H1 (cell line): ENCODE results near the gene UVRAG. TPM values are rescaled to one million over a fixed set of nuclear protein-coding genes. Genes with fewer than 3 reads are reported as not detected.

Experiments
- CTCF ChIA-PET: fragments of 300-600 bp; sonication (Branson Sonifier 250); formaldehyde crosslinking; loops from one replicate; lab custom pipeline; 2021; ENCODE audit not compliant: partially characterized antibody; lab: Charles Lee
- POLR2A ChIA-PET: fragments of 300-600 bp; sonication (Branson Sonifier 250); formaldehyde crosslinking; loops from one replicate; lab custom pipeline; 2021; ENCODE audit warnings: inconsistent platforms; ENCODE audit not compliant: partially characterized antibody; lab: Charles Lee
- DNase-seq, 2 experiments: peaks; one replicate each; pipeline versions ENCODE4 v3.0.0 to v3.0.0-alpha.2; 2010 to 2022; ENCODE audit warnings: low spot score in 2 of 2, low read depth in 1 of 2, mixed read lengths in 1 of 2
- FAIRE-seq: peaks from 2 replicates; lab custom pipeline; 2011; peaks lifted over from hg19 to GRCh38; lab: Jason Lieb, UNC
- H2AFZ ChIP-seq: 2 replicates; pipeline ENCODE4 v1.8.1; 2012; ENCODE audit warnings: low read length, inconsistent platforms
- H2AK5ac ChIP-seq: 2 replicates; pipeline ENCODE4 v1.6.1; 2013; ENCODE audit warnings: low read depth, low read length
- H2BK120ac ChIP-seq: replicated peaks from 2 replicates; pipeline ENCODE3; 2013; ENCODE audit warnings: low read depth, low read length, inconsistent platforms
- H2BK12ac ChIP-seq: 2 replicates; pipeline ENCODE4 v1.6.1; 2013; ENCODE audit warnings: low read depth, low read length
- H2BK15ac ChIP-seq: 2 replicates; pipeline ENCODE4 v1.6.1; 2013; ENCODE audit warnings: low read length
- H2BK20ac ChIP-seq: 2 replicates; pipeline ENCODE4 v1.6.1; 2013; ENCODE audit warnings: low read length
- H2BK5ac ChIP-seq: 2 replicates; pipeline ENCODE4 v1.6.1; 2013; ENCODE audit warnings: low read depth, low read length
- H3K14ac ChIP-seq: 2 replicates; pipeline ENCODE4 v1.6.1; 2013; ENCODE audit warnings: inconsistent platforms; ENCODE audit not compliant: insufficient read length
- H3K18ac ChIP-seq: 2 replicates; pipeline ENCODE4 v1.6.1; 2013; ENCODE audit warnings: low read length; ENCODE audit errors: extremely low read depth
- H3K23ac ChIP-seq: 2 replicates; pipeline ENCODE4 v1.6.1; 2013; ENCODE audit warnings: inconsistent platforms; ENCODE audit not compliant: insufficient read length
- H3K23me2 ChIP-seq: 2 replicates; pipeline ENCODE4 v1.6.1; 2013; ENCODE audit warnings: low read depth, low read length
- H3K27ac ChIP-seq: 2 replicates; pipeline ENCODE4 v1.6.1; 2011; ENCODE audit warnings: low read depth, low read length, inconsistent platforms
- H3K27me3 ChIP-seq, 4 experiments: replicated peaks in 1 of 4; 1 replicate in 1 of 4; 2 replicates in 3 of 4; pipeline versions ENCODE4 v1.6.1 to v1.8.1; 2011 to 2013; ENCODE audit warnings: low read length in 3 of 4, mild to moderate bottlenecking in 3 of 4, inconsistent platforms in 2 of 4, mixed read lengths in 2 of 4, moderate library complexity in 1 of 4; ENCODE audit not compliant: control insufficient read depth in 3 of 4, insufficient read depth in 3 of 4; ENCODE audit errors: extremely low read depth in 1 of 4
- H3K36me3 ChIP-seq, 4 experiments: 2 replicates each; pipeline versions ENCODE4 v1.6.1 to v1.8.1; 2011 to 2013; ENCODE audit warnings: mild to moderate bottlenecking in 4 of 4, low read length in 3 of 4, moderate library complexity in 2 of 4, control low read depth in 1 of 4, inconsistent platforms in 1 of 4; ENCODE audit not compliant: insufficient read depth in 4 of 4, control insufficient read depth in 2 of 4
- H3K4ac ChIP-seq: replicated peaks from 2 replicates; pipeline ENCODE3; 2013; ENCODE audit warnings: low read length, low read depth, mixed read lengths, inconsistent platforms; ENCODE audit not compliant: insufficient read length
- H3K4me1 ChIP-seq, 4 experiments: replicated peaks in 1 of 4; 1 replicate in 1 of 4; 2 replicates in 3 of 4; pipeline versions ENCODE4 v1.6.1 to v1.8.1; 2011 to 2013; ENCODE audit warnings: low read length in 3 of 4, inconsistent platforms in 2 of 4, mixed read lengths in 1 of 4; ENCODE audit not compliant: insufficient read depth in 4 of 4, control insufficient read depth in 3 of 4
- H3K4me2 ChIP-seq, 2 experiments: 2 replicates each; pipeline versions ENCODE4 v1.6.1 to v1.8.1; 2011 to 2013; ENCODE audit warnings: low read depth in 2 of 2, low read length in 2 of 2, control low read depth in 1 of 2, inconsistent platforms in 1 of 2, mild to moderate bottlenecking in 1 of 2; ENCODE audit not compliant: insufficient read depth in 1 of 2
- H3K4me3 ChIP-seq, 4 experiments: fragments of 200-600, 300-600 bp in 1 of 4; sonication (generic), shearing (Covaris generic), sonication (Bioruptor Twin) in 1 of 4; 2 replicates each; pipeline versions ENCODE4 v1.5.1 to v1.8.1; 2011 to 2016; ENCODE audit warnings: low read length in 4 of 4, low read depth in 3 of 4, control low read depth in 2 of 4, inconsistent platforms in 2 of 4, mild to moderate bottlenecking in 2 of 4, mixed read lengths in 1 of 4, moderate library complexity in 1 of 4; ENCODE audit not compliant: insufficient read depth in 2 of 4; ENCODE audit errors: extremely low read depth in 1 of 4
- H3K56ac ChIP-seq: replicated peaks from 2 replicates; pipeline ENCODE3; 2013; ENCODE audit warnings: low read depth, mild to moderate bottlenecking, mixed read lengths, low read length, inconsistent platforms; ENCODE audit not compliant: insufficient read length
- H3K79me1 ChIP-seq: 2 replicates; pipeline ENCODE4 v1.6.1; 2013; ENCODE audit warnings: low read depth, low read length, control low read depth
- H3K79me2 ChIP-seq, 2 experiments: 2 replicates each; pipeline versions ENCODE4 v1.6.1 to v1.8.1; 2012 to 2013; ENCODE audit warnings: low read length in 2 of 2, mild to moderate bottlenecking in 2 of 2, inconsistent platforms in 1 of 2; ENCODE audit not compliant: insufficient read depth in 2 of 2, control insufficient read depth in 1 of 2
- H3K9ac ChIP-seq, 4 experiments: replicated peaks in 1 of 4; 1 replicate in 1 of 4; 2 replicates in 3 of 4; pipeline versions ENCODE4 v1.6.1 to v1.8.1; 2011 to 2013; ENCODE audit warnings: low read depth in 3 of 4, low read length in 3 of 4, control low read depth in 2 of 4, mild to moderate bottlenecking in 2 of 4, moderate library complexity in 2 of 4, inconsistent platforms in 1 of 4; ENCODE audit errors: extremely low read depth in 1 of 4
- H3K9me3 ChIP-seq, 2 experiments: 2 replicates each; pipeline versions ENCODE4 v1.6.1 to v1.8.1; 2012 to 2013; ENCODE audit warnings: mild to moderate bottlenecking in 2 of 2, moderate library complexity in 2 of 2, control low read depth in 1 of 2, inconsistent platforms in 1 of 2, low read depth in 1 of 2, low read length in 1 of 2, mixed read lengths in 1 of 2; ENCODE audit not compliant: insufficient read depth in 2 of 2
- H4K20me1 ChIP-seq, 2 experiments: replicated peaks in 1 of 2; 2 replicates each; pipeline versions ENCODE3 to v1.8.1; 2011 to 2013; ENCODE audit warnings: inconsistent platforms in 2 of 2, low read length in 2 of 2, mild to moderate bottlenecking in 1 of 2; ENCODE audit not compliant: insufficient read depth in 2 of 2, control insufficient read depth in 1 of 2
- H4K5ac ChIP-seq: 2 replicates; pipeline ENCODE4 v1.6.1; 2013; ENCODE audit warnings: low read length, low read depth, mixed read lengths, inconsistent platforms; ENCODE audit not compliant: insufficient read length
- H4K8ac ChIP-seq: 2 replicates; pipeline ENCODE4 v1.8.0; 2013; ENCODE audit warnings: mild to moderate bottlenecking, moderate library complexity, low read length, inconsistent platforms; ENCODE audit not compliant: insufficient read depth; ENCODE audit errors: extremely low read depth
- H4K91ac ChIP-seq: replicated peaks from 2 replicates; pipeline ENCODE3; 2013; ENCODE audit warnings: low read length, mixed read lengths, inconsistent platforms; ENCODE audit not compliant: insufficient read length
- ATF2 ChIP-seq: IDR thresholded peaks from 2 replicates; pipeline ENCODE4 v1.6.1; 2012; ENCODE audit warnings: low read length, inconsistent platforms
- BRCA1 ChIP-seq: IDR thresholded peaks from 2 replicates; pipeline ENCODE4 v1.6.1; 2012; ENCODE audit warnings: low read depth, low read length, improper control_type of control experiment
- CEBPB ChIP-seq: IDR thresholded peaks from 2 replicates; pipeline ENCODE4 v1.6.1; 2012; ENCODE audit warnings: low read depth, low read length
- HDAC2 ChIP-seq, 2 experiments: fragments of 300-600 bp in 1 of 2; sonication (generic) in 1 of 2; IDR thresholded peaks; 2 replicates each; pipeline ENCODE4 v1.6.1; 2011 to 2012; ENCODE audit warnings: low read depth in 2 of 2, low read length in 2 of 2, mild to moderate bottlenecking in 2 of 2, moderate library complexity in 2 of 2, borderline replicate concordance in 1 of 2, inconsistent platforms in 1 of 2
- JUN ChIP-seq: IDR thresholded peaks from 2 replicates; pipeline ENCODE4 v1.6.1; 2011; ENCODE audit warnings: low read depth, mild to moderate bottlenecking, improper control_type of control experiment, low read length
- PHF8 ChIP-seq: fragments of 200-600 bp; sonication (generic); conservative IDR thresholded peaks from 2 replicates; pipeline ENCODE4 v1.7.1; 2012; ENCODE audit warnings: low read depth, mild to moderate bottlenecking, inconsistent platforms, low read length, moderate library complexity
- POLR2A ChIP-seq, 2 experiments: IDR thresholded peaks; 1 replicate in 1 of 2; 2 replicates in 1 of 2; pipeline ENCODE4 v1.6.1; 2011; ENCODE audit warnings: low read depth in 2 of 2, low read length in 2 of 2, mild to moderate bottlenecking in 2 of 2; ENCODE audit errors: control extremely low read depth in 1 of 2
- RBBP5 ChIP-seq: IDR thresholded peaks from 2 replicates; pipeline ENCODE4 v1.7.1; 2012; ENCODE audit warnings: low read depth, mild to moderate bottlenecking, inconsistent platforms, low read length, moderate library complexity, borderline replicate concordance
- SIN3A ChIP-seq, 2 experiments: IDR thresholded peaks in 1 of 2; conservative IDR thresholded peaks in 1 of 2; 2 replicates each; pipeline ENCODE4 v1.6.1; 2011 to 2012; ENCODE audit warnings: low read length in 2 of 2, improper control_type of control experiment in 1 of 2, low read depth in 1 of 2, mild to moderate bottlenecking in 1 of 2
- SIX5 ChIP-seq: IDR thresholded peaks from 2 replicates; pipeline ENCODE4 v1.6.1; 2011; ENCODE audit warnings: mild to moderate bottlenecking, low read depth, low read length
- SRF ChIP-seq: IDR thresholded peaks from 2 replicates; pipeline ENCODE4 v1.6.1; 2011; ENCODE audit warnings: mild to moderate bottlenecking, low read depth, low read length, moderate library complexity
- WGBS, 2 experiments: shearing (Covaris generic) in 1 of 2; methylation state at CpG; one replicate each; pipeline versions ENCODE4 v1.1.6 to v1.1.7; 2013 to 2015; ENCODE audit warnings: low lambda C conversion rate in 2 of 2, mixed read lengths in 2 of 2, inconsistent platforms in 1 of 2, low coverage in 1 of 2, missing lambda C conversion rate in 1 of 2; ENCODE audit not compliant: insufficient replicate concordance in 2 of 2, insufficient coverage in 1 of 2, insufficient read length in 1 of 2; ENCODE audit errors: extremely low coverage in 1 of 2, missing lambda C conversion rate in 1 of 2; 5-methylcytosine and 5-hydroxymethylcytosine counted together
- polyA plus RNA-seq, 7 experiments: library from polyadenylated mRNA; depleted of rRNA in 3 of 7; stranded (reverse) in 5 of 7; unstranded in 2 of 7; fragments of >200 nt in 5 of 7; fragments of 200-250 nt in 2 of 7; gene quantifications; 1 replicate in 5 of 7; 2 replicates in 1 of 7; 4 replicates in 1 of 7; pipeline versions ENCODE4 v1.2.1 to v1.2.3, GENCODE V29; 2011 to 2013; ENCODE audit warnings: missing spikeins in 2 of 7, mixed read lengths in 2 of 7
- total RNA-seq: library from RNA; stranded (reverse); fragmentation: NEBNext Ultra II Directional; extraction: Animal tissue kit (Norgen Biotek cat#: 25700); gene quantifications from 2 replicates; pipeline ENCODE4 v1.2.1, GENCODE V29; 2021
- TF ChIP-seq, protein P1 (sequence below): IDR thresholded peaks from 2 replicates; pipeline ENCODE4 v1.6.1; 2011; ENCODE audit warnings: low read depth, mild to moderate bottlenecking, low read length; ENCODE audit not compliant: insufficient read depth

Gene UVRAG
- total and polyA plus RNA-seq, 2 of the 8 experiments (the other 6 are each of a cell fraction or from before 2014, with no cell fraction given), result 5.5 to 14.7 TPM

GRCh38 chr11:75822541-75822940 lies 7.5 kb downstream of the UVRAG start:
- no peak overlapping the region for H4K91ac ChIP-seq
- no peak for DNase-seq
- no peak overlapping the region for H3K4ac ChIP-seq
- no peak overlapping the region for H2BK120ac ChIP-seq
- POLR2A ChIA-PET, result no interaction called here
- no peaks in the 10 kb centered on the region for H3K9me3 ChIP-seq
- H4K8ac ChIP-seq, result no peak overlapping the region
- H3K4me2 ChIP-seq, result no peak overlapping the region
- H3K4me3 ChIP-seq, result no peak overlapping the region
- no peaks in the 10 kb centered on the region for H3K23me2 ChIP-seq
- H2BK20ac ChIP-seq, result no peak overlapping the region
- H2AK5ac ChIP-seq, result no peak overlapping the region
- CTCF ChIA-PET, result interaction anchor here (0.8 to 1.8 kb wide), 4 partner anchors 10 to 54 kb away, joined by 3 to 4 read pairs (median 4); partner anchors contain the start of gene DGAT2
- no peaks in the 10 kb centered on the region for H3K4me1 ChIP-seq
- 95% methylated on average over 3 of the region's 3 CpGs; no CpG with 5 or more reads in 1 of the 2 experiments for WGBS, 2 experiments
- H3K18ac ChIP-seq, result no peak overlapping the region
- H3K36me3 ChIP-seq, result no peaks in the 10 kb centered on the region
- no peak overlapping the region for H3K14ac ChIP-seq
- H3K9ac ChIP-seq, result no peak overlapping the region
- no peak overlapping the region for H3K27ac ChIP-seq
- H4K5ac ChIP-seq, result no peak overlapping the region
- no peak overlapping the region for H3K23ac ChIP-seq
- H2BK15ac ChIP-seq, result no peak overlapping the region
- H2BK5ac ChIP-seq, result no peak overlapping the region
- peaks cover 0 to 34% of the 10 kb centered on the region in 2 experiments; a peak in 2 of 4 replicates for H3K79me2 ChIP-seq
- no peaks in the 10 kb centered on the region for H3K27me3 ChIP-seq
- no peak overlapping the region for H2AFZ ChIP-seq
- no peak overlapping the region for H3K56ac ChIP-seq
- FAIRE-seq, result no peak
- H4K20me1 ChIP-seq, result no peaks in the 10 kb centered on the region
- H3K79me1 ChIP-seq, result no peaks in the 10 kb centered on the region; the same call in 1 of the 2 replicates
- H2BK12ac ChIP-seq, result no peak overlapping the region
- TF ChIP-seq JUN (no peak), POLR2A (IDR thresholded peaks at IDR 0.05; ENCODE audit: control extremely low read depth in 1 of 2, low read depth in 2 of 2, low read length in 2 of 2) (no peak), SRF (no peak), SIX5 (no peak), BRCA1 (no peak), CEBPB (no peak), ATF2 (no peak), RBBP5 (no peak), SIN3A (conservative IDR thresholded peaks at IDR 0.05 in 1 of 2, IDR thresholded peaks at IDR 0.05 in 1 of 2; ENCODE audit: low read depth in 1 of 2, low read length in 2 of 2) (no peak), HDAC2 (IDR thresholded peaks at IDR 0.05; ENCODE audit: borderline replicate concordance in 1 of 2, low read depth in 2 of 2, low read length in 2 of 2) (no peak), PHF8 (no peak)
- TF ChIP-seq, protein P1, sequence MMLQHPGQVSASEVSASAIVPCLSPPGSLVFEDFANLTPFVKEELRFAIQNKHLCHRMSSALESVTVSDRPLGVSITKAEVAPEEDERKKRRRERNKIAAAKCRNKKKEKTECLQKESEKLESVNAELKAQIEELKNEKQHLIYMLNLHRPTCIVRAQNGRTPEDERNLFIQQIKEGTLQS, result no peak
